Measurements from ENCODE around the gene UBXN2A.

GRCh38 chr2:23988371-23988770 is 48.1 kb downstream of the UBXN2A start:
- TF ChIP-seq POLR2AphosphoS5 (IDR thresholded peaks at IDR 0.05) (no peak), CTCF (IDR thresholded peaks at IDR 0.05 in 8 of 11, conservative IDR thresholded peaks at IDR 0.05 in 3 of 11) (peak in 3 of 11 experiments; percentile 18 to 30 (median 23)), POLR2A (IDR thresholded peaks at IDR 0.05) (no peak)
